CD8-positive, alpha-beta memory T cell (primary cell): ENCODE results near the gene UBAC2. TPM values are rescaled to one million over a fixed set of nuclear protein-coding genes. Genes with fewer than 3 reads are reported as not detected.

Experiments used
- CTCF ChIA-PET: fragments of 350-600 bp; sonication (Branson Sonifier 250); formaldehyde crosslinking; loops from one replicate; lab custom pipeline; 2021; ENCODE audit warnings: antibody characterized with exemption; lab: Charles Lee
- POLR2A ChIA-PET: fragments of 350-600 bp; sonication (Branson Sonifier 250); formaldehyde crosslinking; loops from one replicate; lab custom pipeline; 2021; ENCODE audit warnings: antibody characterized with exemption; lab: Charles Lee
- DNase-seq, 5 donors: peaks; one replicate each; pipeline versions ENCODE4 v3.0.0 to v3.0.0-alpha.2; 2020 to 2022; ENCODE audit warnings: mixed read lengths in 1 of 5
- H3K27ac ChIP-seq: one replicate; pipeline ENCODE4 v1.7.0; 2013; ENCODE audit warnings: low read depth, mild to moderate bottlenecking, low read length, moderate library complexity
- H3K27me3 ChIP-seq: 2 replicates; pipeline ENCODE4 v1.7.0; 2013; ENCODE audit warnings: low read length, mild to moderate bottlenecking; ENCODE audit not compliant: insufficient read depth, poor library complexity, severe bottlenecking
- H3K36me3 ChIP-seq: 2 replicates; pipeline ENCODE4 v1.7.0; 2013; ENCODE audit warnings: mild to moderate bottlenecking, low read length, moderate library complexity; ENCODE audit not compliant: insufficient read depth
- H3K4me1 ChIP-seq: 2 replicates; pipeline ENCODE4 v1.7.0; 2013; ENCODE audit warnings: mild to moderate bottlenecking, low read length, moderate library complexity; ENCODE audit not compliant: insufficient read depth
- H3K4me3 ChIP-seq: 2 replicates; pipeline ENCODE4 v1.7.0; 2013; ENCODE audit warnings: mild to moderate bottlenecking, low read length
- H3K9me3 ChIP-seq: 2 replicates; pipeline ENCODE4 v1.7.0; 2013; ENCODE audit warnings: mild to moderate bottlenecking, low read length
- H3K27ac Mint-ChIP-seq, 8 donors: one replicate each; pipeline ENCODE4 v1.8.0; 2020 to 2021; ENCODE audit warnings: mixed read lengths in 8 of 8, mild to moderate bottlenecking in 6 of 8, inconsistent platforms in 3 of 8, moderate library complexity in 3 of 8
- H3K27me3 Mint-ChIP-seq, 2 donors: one replicate each; pipeline ENCODE4 v1.8.0; 2020 to 2021; ENCODE audit warnings: mixed read lengths in 2 of 2, mild to moderate bottlenecking in 1 of 2, moderate library complexity in 1 of 2
- H3K36me3 Mint-ChIP-seq, 3 donors: one replicate each; pipeline ENCODE4 v1.8.0; 2020 to 2021; ENCODE audit warnings: mixed read lengths in 3 of 3, inconsistent platforms in 1 of 3, mild to moderate bottlenecking in 1 of 3
- H3K4me1 Mint-ChIP-seq, 3 donors: one replicate each; pipeline ENCODE4 v1.8.0; 2020 to 2021; ENCODE audit warnings: mixed read lengths in 3 of 3, inconsistent platforms in 1 of 3, mild to moderate bottlenecking in 1 of 3
- H3K4me3 Mint-ChIP-seq, 7 donors: one replicate each; pipeline ENCODE4 v1.8.0; 2020 to 2021; ENCODE audit warnings: mixed read lengths in 7 of 7, mild to moderate bottlenecking in 6 of 7, moderate library complexity in 4 of 7, inconsistent platforms in 2 of 7
- H3K9me3 Mint-ChIP-seq, 5 donors: one replicate each; pipeline ENCODE4 v1.8.0; 2020 to 2022; ENCODE audit warnings: mixed read lengths in 5 of 5, mild to moderate bottlenecking in 3 of 5, moderate library complexity in 2 of 5, inconsistent platforms in 1 of 5
- polyA plus RNA-seq: library from polyadenylated mRNA; unstranded; fragments of 300-500 nt; fragmentation: Illumina TruSeq; gene quantifications from one replicate; pipeline ENCODE4 v1.2.3, GENCODE V29; 2021
- total RNA-seq, 2 experiments: library from RNA; stranded (reverse); gene quantifications; one replicate each; pipeline ENCODE4 v1.2.3, GENCODE V29; 2021

UBAC2 gene
- total and polyA plus RNA-seq, 3 experiments from 2014 or later = 62.3 to 160 (median 63.7) TPM

GRCh38 chr13:99217461-99218110 is 16.9 kb downstream of the UBAC2 start:
- Mint-ChIP-seq H3K27ac (peak overlapping the region; percentile 90 to 100 (median 98)), H3K4me3 (peak overlapping the region; percentile 64 to 98 (median 91)), H3K36me3 (peaks cover 0 to 15% (median 4%) of the 10 kb centered on the region in 3 donors), H3K4me1 (peaks cover 73 to 93% (median 89%) of the 10 kb centered on the region in 3 donors), H3K9me3 (no peaks in the 10 kb centered on the region), H3K27me3 (no peaks in the 10 kb centered on the region)
- H3K9me3 ChIP-seq = no peaks in the 10 kb centered on the region
- H3K4me3 ChIP-seq = peak overlapping the region; percentile 30
- H3K27ac ChIP-seq = no peak overlapping the region
- peaks cover 83% of the 10 kb centered on the region for H3K4me1 ChIP-seq
- no peaks in the 10 kb centered on the region for H3K36me3 ChIP-seq
- POLR2A ChIA-PET = interaction anchor here (1.2 to 6.7 kb wide), 4 partner anchors 12 to 130 kb away, joined by 3 to 102 read pairs (median 8); partner anchors contain the start of genes GPR18 and UBAC2
- H3K27me3 ChIP-seq = no peaks in the 10 kb centered on the region
- CTCF ChIA-PET = interaction anchor here (1.0 to 7.1 kb wide), 9 partner anchors 12 to 53 kb away, joined by 3 to 60 read pairs (median 6); partner anchors contain the start of genes GPR18 and UBAC2
- peak in 1 of 5 donors; percentile 56 for DNase-seq

- H3K9me3 Mint-ChIP-seq = no peaks in the 10 kb centered on the region
- Histone ChIP-seq H3K4me3 (peak overlapping the region; percentile 59), H3K36me3 (no peaks in the 10 kb centered on the region), H3K27me3 (no peaks in the 10 kb centered on the region), H3K4me1 (peaks cover 88% of the 10 kb centered on the region), H3K27ac (no peak overlapping the region), H3K9me3 (no peaks in the 10 kb centered on the region)
- H3K27ac Mint-ChIP-seq = peak overlapping the region; percentile 90 to 100 (median 96)
- peak overlapping the region; percentile 64 to 86 (median 80) for H3K4me3 Mint-ChIP-seq
- CTCF ChIA-PET = interaction anchor here (0.6 to 7.1 kb wide), 12 partner anchors 11 to 52 kb away, joined by 3 to 60 read pairs (median 5); partner anchors contain the start of genes GPR18 and UBAC2
- H3K4me1 Mint-ChIP-seq = peaks cover 77 to 96% (median 92%) of the 10 kb centered on the region in 3 donors
- DNase-seq = no peak
- peaks cover 0 to 15% (median 4%) of the 10 kb centered on the region in 3 donors for H3K36me3 Mint-ChIP-seq
- POLR2A ChIA-PET = interaction anchor here (1.0 to 6.7 kb wide), 8 partner anchors 11 to 131 kb away, joined by 3 to 102 read pairs (median 6); partner anchors contain the start of genes GPR18 and UBAC2
- no peaks in the 10 kb centered on the region for H3K27me3 Mint-ChIP-seq
These were observed 17.5 kb downstream of the UBAC2 start for GRCh38 chr13:99218126-99218525.

DNA sequence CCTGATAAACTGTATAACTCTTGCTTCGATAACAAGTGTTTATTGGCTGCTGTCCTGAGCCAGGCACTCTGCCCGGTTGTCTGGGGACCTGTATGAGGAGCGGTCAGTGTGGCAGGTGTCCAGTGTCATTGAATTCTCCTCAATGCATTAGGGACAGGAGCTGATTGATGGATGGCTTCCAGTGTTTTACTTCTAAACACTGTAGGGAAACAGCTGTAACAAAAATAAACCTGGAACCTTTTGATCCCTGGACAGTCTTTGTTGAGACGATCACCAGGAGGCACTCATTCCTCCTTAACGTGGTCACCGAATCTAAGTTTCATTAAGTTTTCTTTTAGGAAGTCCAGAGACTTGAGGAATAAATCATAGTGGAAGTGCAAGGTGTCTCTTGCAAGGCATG is 17.9 kb downstream of the UBAC2 start:
- H3K27ac ChIP-seq = no peak overlapping the region
- H3K36me3 Mint-ChIP-seq = peaks cover 0 to 15% (median 4%) of the 10 kb centered on the region in 3 donors
- H3K27me3 Mint-ChIP-seq = no peaks in the 10 kb centered on the region
- H3K4me3 ChIP-seq = peak overlapping the region; percentile 59
- H3K4me3 Mint-ChIP-seq = peak overlapping the region; percentile 77 to 86 (median 80)
- no peaks in the 10 kb centered on the region for H3K27me3 ChIP-seq
- H3K36me3 ChIP-seq = no peaks in the 10 kb centered on the region
- no peaks in the 10 kb centered on the region for H3K9me3 ChIP-seq
- POLR2A ChIA-PET = interaction anchor here (1.0 to 6.7 kb wide), 7 partner anchors 11 to 40 kb away, joined by 3 to 102 read pairs (median 7); partner anchors contain the start of genes GPR18 and UBAC2
- H3K27ac Mint-ChIP-seq = peak overlapping the region; percentile 90 to 100 (median 96)
- H3K9me3 Mint-ChIP-seq = no peaks in the 10 kb centered on the region
- H3K4me1 Mint-ChIP-seq = peaks cover 81 to 97% (median 97%) of the 10 kb centered on the region in 3 donors
- DNase-seq = no peak
- H3K4me1 ChIP-seq = peaks cover 93% of the 10 kb centered on the region
- CTCF ChIA-PET = interaction anchor here (0.6 to 7.1 kb wide), 15 partner anchors 11 to 219 kb away, joined by 3 to 60 read pairs (median 5); partner anchors contain the start of genes GPR18 and UBAC2

DNA sequence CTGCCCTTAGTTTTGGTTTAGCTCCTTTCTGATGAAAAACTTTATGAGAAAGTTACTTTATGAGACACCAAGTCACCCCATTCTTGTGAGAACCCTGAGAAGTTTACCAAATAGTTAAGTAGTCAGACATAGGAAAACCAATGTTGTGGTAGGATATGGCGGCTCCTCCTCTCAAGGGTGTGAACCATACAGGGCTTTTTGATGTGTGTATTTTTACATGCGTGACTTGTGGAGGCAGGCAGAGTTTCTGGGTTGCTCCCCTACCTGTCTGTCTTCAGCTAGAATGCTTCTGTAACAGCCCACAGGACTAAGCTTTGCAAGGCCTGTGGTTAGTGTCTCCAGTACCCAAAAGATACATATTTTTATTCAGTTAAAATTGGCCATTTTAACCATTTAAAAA is 18.3 kb downstream of the UBAC2 start:
- ChIA-PET CTCF (interaction anchor here (0.6 to 7.1 kb wide), 12 partner anchors 10 to 218 kb away, joined by 3 to 60 read pairs (median 5); partner anchors contain the start of gene UBAC2), POLR2A (interaction anchor here (1.0 to 6.7 kb wide), 7 partner anchors 10 to 39 kb away, joined by 3 to 102 read pairs (median 7); partner anchors contain the start of genes GPR18 and UBAC2)
- peak overlapping the region; percentile 90 to 100 (median 96) for H3K27ac Mint-ChIP-seq
- no peaks in the 10 kb centered on the region for H3K36me3 ChIP-seq
- no peaks in the 10 kb centered on the region for H3K9me3 Mint-ChIP-seq
- peaks cover 0 to 15% (median 4%) of the 10 kb centered on the region in 3 donors for H3K36me3 Mint-ChIP-seq
- peak overlapping the region; percentile 77 to 86 (median 80) for H3K4me3 Mint-ChIP-seq
- H3K9me3 ChIP-seq = no peaks in the 10 kb centered on the region
- H3K27ac ChIP-seq = no peak overlapping the region
- peak; percentile 41 to 88 (median 84) for DNase-seq
- peaks cover 94% of the 10 kb centered on the region for H3K4me1 ChIP-seq
- H3K27me3 ChIP-seq = no peaks in the 10 kb centered on the region
- peak overlapping the region; percentile 59 for H3K4me3 ChIP-seq
- peaks cover 85 to 99% (median 99%) of the 10 kb centered on the region in 3 donors for H3K4me1 Mint-ChIP-seq
- H3K27me3 Mint-ChIP-seq = no peaks in the 10 kb centered on the region

GRCh38 chr13:99220199-99220935 is 19.7 kb downstream of the UBAC2 start:
- H3K4me3 ChIP-seq = peak overlapping the region; percentile 17
- CTCF ChIA-PET = no interaction called here
- H3K9me3 Mint-ChIP-seq = no peaks in the 10 kb centered on the region
- peaks cover 95% of the 10 kb centered on the region for H3K4me1 ChIP-seq
- POLR2A ChIA-PET = interaction anchor here (6.7 kb wide), 1 partner anchor 18 kb away, joined by 102 read pairs; the partner anchor contains the start of gene UBAC2
- peak overlapping the region; percentile 63 to 93 (median 86) for H3K27ac Mint-ChIP-seq
- no peaks in the 10 kb centered on the region for H3K27me3 ChIP-seq
- no peaks in the 10 kb centered on the region for H3K36me3 ChIP-seq
- peak in 3 of 5 donors; percentile 21 to 63 (median 62) for DNase-seq
- H3K9me3 ChIP-seq = no peaks in the 10 kb centered on the region
- peaks cover 0 to 11% (median 2%) of the 10 kb centered on the region in 3 donors for H3K36me3 Mint-ChIP-seq
- no peak overlapping the region for H3K27ac ChIP-seq
- H3K27me3 Mint-ChIP-seq = no peaks in the 10 kb centered on the region
- peak overlapping the region; percentile 1 to 80 (median 71) for H3K4me3 Mint-ChIP-seq
- peaks cover 83 to 99% (median 99%) of the 10 kb centered on the region in 3 donors for H3K4me1 Mint-ChIP-seq

- H3K27me3 Mint-ChIP-seq = no peaks in the 10 kb centered on the region
- Histone ChIP-seq H3K27ac (no peak overlapping the region), H3K9me3 (no peaks in the 10 kb centered on the region), H3K27me3 (no peaks in the 10 kb centered on the region), H3K36me3 (no peaks in the 10 kb centered on the region), H3K4me1 (peaks cover 96% of the 10 kb centered on the region), H3K4me3 (no peak overlapping the region)
- ChIA-PET CTCF (interaction anchor here (0.7 kb wide), 1 partner anchor 10 kb away, joined by 3 read pairs; no protein-coding TSS in a partner anchor), POLR2A (interaction anchor here (1.2 kb wide), 1 partner anchor 36 kb away, joined by 7 read pairs; the partner anchor contains the start of gene GPR18)
- H3K4me3 Mint-ChIP-seq = peak overlapping the region; percentile 1 to 76 (median 41)
- peaks cover 0 to 12% (median 6%) of the 10 kb centered on the region in 3 donors for H3K36me3 Mint-ChIP-seq
- H3K9me3 Mint-ChIP-seq = no peaks in the 10 kb centered on the region
- no peak for DNase-seq
- H3K4me1 Mint-ChIP-seq = peaks cover 88 to 100% (median 99%) of the 10 kb centered on the region in 3 donors
- peak overlapping the region; percentile 59 to 97 (median 81) for H3K27ac Mint-ChIP-seq
These were observed 21.0 kb downstream of the UBAC2 start for GRCh38 chr13:99221567-99222239.

DNA sequence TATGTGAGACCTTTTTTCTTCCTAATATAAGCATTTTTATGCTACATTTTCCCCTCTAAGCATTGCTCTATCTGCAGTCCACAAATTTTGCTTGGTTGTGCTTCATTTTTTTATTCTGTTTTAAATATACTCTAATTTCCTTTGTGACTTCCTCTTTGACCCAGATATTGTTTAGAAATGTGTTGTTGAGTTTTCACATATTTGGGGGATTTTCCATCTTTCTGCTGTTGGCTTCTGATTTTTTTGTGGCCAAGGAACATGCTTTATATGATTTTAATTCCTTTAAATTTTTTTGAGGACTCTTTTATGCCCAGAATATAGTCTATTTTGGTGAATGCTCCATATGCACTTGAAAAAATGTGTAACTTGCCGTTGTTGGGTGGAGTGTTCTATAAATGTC is 22.9 kb downstream of the UBAC2 start:
- no peaks in the 10 kb centered on the region for H3K36me3 ChIP-seq
- H3K27me3 ChIP-seq = no peaks in the 10 kb centered on the region
- Mint-ChIP-seq H3K27ac (peak overlapping the region; percentile 70 to 97 (median 88)), H3K4me1 (peaks cover 84 to 98% (median 95%) of the 10 kb centered on the region in 3 donors), H3K27me3 (no peaks in the 10 kb centered on the region), H3K36me3 (peaks cover 0 to 14% (median 8%) of the 10 kb centered on the region in 3 donors), H3K9me3 (no peaks in the 10 kb centered on the region), H3K4me3 (peak overlapping the region; percentile 25 to 81 (median 59))
- H3K4me3 ChIP-seq = no peak overlapping the region
- H3K9me3 ChIP-seq = no peaks in the 10 kb centered on the region
- ChIA-PET CTCF (interaction anchor here (1.5 kb wide), 1 partner anchor 129 kb away, joined by 3 read pairs; no protein-coding TSS in a partner anchor), POLR2A (interaction anchor here (0.6 to 0.7 kb wide), 2 partner anchors 9 to 21 kb away, joined by 4 to 6 read pairs; no protein-coding TSS in a partner anchor)
- peaks cover 92% of the 10 kb centered on the region for H3K4me1 ChIP-seq
- H3K27ac ChIP-seq = no peak overlapping the region
- DNase-seq = no peak
